Ureter (tissue), 1 donor: ENCODE measurements around the gene RAD50. TPM values are rescaled to one million over a fixed set of nuclear protein-coding genes. Genes with fewer than 3 reads are reported as not detected.

Source experiments
- DNase-seq: peaks from one replicate; pipeline ENCODE4 v3.0.0-alpha.2; 2020; ENCODE audit warnings: low spot score
- total RNA-seq: library from RNA; stranded (reverse); gene quantifications from one replicate; pipeline ENCODE4 v1.2.4, GENCODE V29; 2023
- donor health status: DM: yes; HTN: yes; CAD: no.

RAD50 gene
- total RNA-seq, 1 donor from 2014 or later = 49.5 TPM

- no peak for DNase-seq
These were observed 103.1 kb downstream of the RAD50 start for GRCh38 chr5:132659598-132660493.

GRCh38 chr5:132661231-132662003 is 104.6 kb downstream of the RAD50 start:
- DNase-seq = no peak

- no peak for DNase-seq
These were observed 105.2 kb downstream of the RAD50 start for GRCh38 chr5:132662004-132662401.

GRCh38 chr5:132662925-132663770 is 106.4 kb downstream of the RAD50 start:
- no peak for DNase-seq

GRCh38 chr5:132663771-132664695 is 107.3 kb downstream of the RAD50 start:
- no peak for DNase-seq

GRCh38 chr5:132664696-132665209 is 108.0 kb downstream of the RAD50 start:
- no peak for DNase-seq

GRCh38 chr5:132665574-132666080 is 108.8 kb downstream of the RAD50 start:
- DNase-seq = no peak

GRCh38 chr5:132666310-132667123 is 109.7 kb downstream of the RAD50 start:
- no peak for DNase-seq

- DNase-seq = no peak
These were observed 110.5 kb downstream of the RAD50 start for GRCh38 chr5:132667309-132667708.

- DNase-seq = no peak
These were observed 111.3 kb downstream of the RAD50 start for GRCh38 chr5:132667761-132668705.

- DNase-seq = no peak
These were observed 112.1 kb downstream of the RAD50 start for GRCh38 chr5:132668706-132669454.

- DNase-seq = no peak
These were observed 112.7 kb downstream of the RAD50 start for GRCh38 chr5:132669455-132669820.

- DNase-seq = no peak
These were observed 113.4 kb downstream of the RAD50 start for GRCh38 chr5:132669966-132670882.

GRCh38 chr5:132671000-132671399 is 114.2 kb downstream of the RAD50 start:
- DNase-seq = no peak

- no peak for DNase-seq
These were observed 116.7 kb downstream of the RAD50 start for GRCh38 chr5:132673488-132673887.

GRCh38 chr5:132673939-132674630 is 117.3 kb downstream of the RAD50 start, which contains the start of gene IL4:
Gene IL4, plus strand, starts transcription at chr5:132673989. Its CDS starts 62 bp downstream, at chr5:132674051.
- DNase-seq = no peak
